ENCODE measurements around the gene C16orf92. TPM values are rescaled to one million over a fixed set of nuclear protein-coding genes. Genes with fewer than 3 reads are reported as not detected.
A peak's percentile ranks its signal among the peaks of the same experiment; 100 is the strongest.

The C16orf92 gene
- total RNA-seq, 1 donor from 2014 or later, result not detected

GRCh38 chr16:30065943-30066760 is 43.2 kb downstream of the C16orf92 start:
- Mint-ChIP-seq H3K4me3 (peak overlapping the region; percentile 99), H3K36me3 (ENCODE audit: low read depth) (peaks cover 39% of the 10 kb centered on the region), H3K4me1 (ENCODE audit: low read depth) (peaks cover 27% of the 10 kb centered on the region), H3K9me3 (no peaks in the 10 kb centered on the region), H3K27ac (peak overlapping the region; percentile 79), H3K27me3 (ENCODE audit: insufficient read depth) (peaks cover 1% of the 10 kb centered on the region)
- intact Hi-C loops (cut with micrococcal nuclease), result loop anchor here (1.0 to 5.0 kb wide), 13 partner anchors 9 to 593 kb away; partner anchors contain the start of genes ASPHD1, CDIPT, DCTPP1 and FBRS
- peak; percentile 28 for DNase-seq (ENCODE audit: low spot score)

- Mint-ChIP-seq H3K36me3 (ENCODE audit: low read depth) (peaks cover 44% of the 10 kb centered on the region), H3K4me3 (peak overlapping the region; percentile 99), H3K4me1 (ENCODE audit: low read depth) (peaks cover 29% of the 10 kb centered on the region), H3K27me3 (ENCODE audit: insufficient read depth) (peaks cover 1% of the 10 kb centered on the region), H3K27ac (peak overlapping the region; percentile 79), H3K9me3 (no peaks in the 10 kb centered on the region)
- no peak for DNase-seq (ENCODE audit: low spot score)
- intact Hi-C loops (cut with micrococcal nuclease), result loop anchor here (5.0 kb wide), 1 partner anchor 260 kb away; the partner anchor contains the start of gene MAZ
Observed at GRCh38 chr16:30066761-30067583, 44.0 kb downstream of the C16orf92 start.

- Mint-ChIP-seq H3K36me3 (ENCODE audit: low read depth) (peaks cover 47% of the 10 kb centered on the region), H3K27ac (peak overlapping the region; percentile 79), H3K4me3 (peak overlapping the region; percentile 99), H3K9me3 (no peaks in the 10 kb centered on the region), H3K27me3 (ENCODE audit: insufficient read depth) (no peaks in the 10 kb centered on the region), H3K4me1 (ENCODE audit: low read depth) (peaks cover 32% of the 10 kb centered on the region)
- DNase-seq (ENCODE audit: low spot score), result no peak
- intact Hi-C loops (cut with micrococcal nuclease), result loop anchor here (5.0 kb wide), 1 partner anchor 260 kb away; the partner anchor contains the start of gene MAZ
Observed at GRCh38 chr16:30067584-30067916, 44.6 kb downstream of the C16orf92 start.

- no peaks in the 10 kb centered on the region for H3K27me3 Mint-ChIP-seq (ENCODE audit: insufficient read depth)
- H3K27ac Mint-ChIP-seq, result peak overlapping the region; percentile 79
- peak overlapping the region; percentile 72 for H3K4me3 Mint-ChIP-seq
- no peaks in the 10 kb centered on the region for H3K9me3 Mint-ChIP-seq
- intact Hi-C loops (cut with micrococcal nuclease), result loop anchor here (5.0 kb wide), 1 partner anchor 261 kb away; the partner anchor contains the start of gene MAZ
- DNase-seq (ENCODE audit: low spot score), result no peak
- peaks cover 32% of the 10 kb centered on the region for H3K4me1 Mint-ChIP-seq (ENCODE audit: low read depth)
- peaks cover 47% of the 10 kb centered on the region for H3K36me3 Mint-ChIP-seq (ENCODE audit: low read depth)
Observed at GRCh38 chr16:30068333-30068732, 45.3 kb downstream of the C16orf92 start.

GRCh38 chr16:30068750-30069610 is 46.0 kb downstream of the C16orf92 start:
- H3K4me1 Mint-ChIP-seq (ENCODE audit: low read depth), result peaks cover 32% of the 10 kb centered on the region
- intact Hi-C loops (cut with micrococcal nuclease), result loop anchor here (5.0 kb wide), 1 partner anchor 262 kb away; the partner anchor contains the start of gene MAZ
- peak overlapping the region; percentile 72 for H3K4me3 Mint-ChIP-seq
- DNase-seq (ENCODE audit: low spot score), result peak; percentile 36
- H3K27ac Mint-ChIP-seq, result peak overlapping the region; percentile 79
- no peaks in the 10 kb centered on the region for H3K9me3 Mint-ChIP-seq
- H3K36me3 Mint-ChIP-seq (ENCODE audit: low read depth), result peaks cover 47% of the 10 kb centered on the region
- H3K27me3 Mint-ChIP-seq (ENCODE audit: insufficient read depth), result no peaks in the 10 kb centered on the region

- intact Hi-C loops (cut with micrococcal nuclease), result loop anchor here (5.0 kb wide), 1 partner anchor 263 kb away; the partner anchor contains the start of gene MAZ
- H3K27ac Mint-ChIP-seq, result peak overlapping the region; percentile 47
- no peak for DNase-seq (ENCODE audit: low spot score)
- H3K4me3 Mint-ChIP-seq, result no peak overlapping the region
- H3K4me1 Mint-ChIP-seq (ENCODE audit: low read depth), result peaks cover 36% of the 10 kb centered on the region
- peaks cover 45% of the 10 kb centered on the region for H3K36me3 Mint-ChIP-seq (ENCODE audit: low read depth)
- H3K9me3 Mint-ChIP-seq, result no peaks in the 10 kb centered on the region
- H3K27me3 Mint-ChIP-seq (ENCODE audit: insufficient read depth), result no peaks in the 10 kb centered on the region
Observed at GRCh38 chr16:30069611-30070462, 46.8 kb downstream of the C16orf92 start.

GRCh38 chr16:30070490-30070889 is 47.5 kb downstream of the C16orf92 start:
- H3K9me3 Mint-ChIP-seq, result no peaks in the 10 kb centered on the region
- H3K4me3 Mint-ChIP-seq, result no peak overlapping the region
- no peaks in the 10 kb centered on the region for H3K27me3 Mint-ChIP-seq (ENCODE audit: insufficient read depth)
- no peak for DNase-seq (ENCODE audit: low spot score)
- H3K27ac Mint-ChIP-seq, result no peak overlapping the region
- peaks cover 39% of the 10 kb centered on the region for H3K4me1 Mint-ChIP-seq (ENCODE audit: low read depth)
- H3K36me3 Mint-ChIP-seq (ENCODE audit: low read depth), result peaks cover 45% of the 10 kb centered on the region
- intact Hi-C loops (cut with micrococcal nuclease), result no loop called here

Other genes starting within 250 kb of the C16orf92 start
- gene ZG16, start 244.9 kb upstream of the C16orf92 start, total RNA-seq, result not detected in 2 replicates
- 134 and 140 TPM in 2 replicates for gene KIF22, start 232.4 kb upstream of the C16orf92 start, total RNA-seq
- 365 and 380 TPM in 2 replicates for gene MAZ, start 216.7 kb upstream of the C16orf92 start, total RNA-seq
- 1.0 and 1.3 TPM in 2 replicates for gene PRRT2, start 211.0 kb upstream of the C16orf92 start, total RNA-seq
- 29.2 and 30.8 TPM in 2 replicates for gene PAGR1, start 207.0 kb upstream of the C16orf92 start, total RNA-seq
- gene MVP, start 202.7 kb upstream of the C16orf92 start, total RNA-seq, result 117 and 124 TPM in 2 replicates
- 83.7 and 85.5 TPM in 2 replicates for gene CDIPT, start 160.0 kb upstream of the C16orf92 start, total RNA-seq
- 0.16 and 0.32 TPM in 2 replicates for gene SEZ6L2, start 123.6 kb upstream of the C16orf92 start, total RNA-seq
- gene ASPHD1, start 122.7 kb upstream of the C16orf92 start, total RNA-seq, result 4.2 and 4.7 TPM in 2 replicates
- gene KCTD13, start 97.0 kb upstream of the C16orf92 start, total RNA-seq, result 53.7 and 58.2 TPM in 2 replicates
- 41.5 and 43.7 TPM in 2 replicates for gene TMEM219, start 61.1 kb upstream of the C16orf92 start, total RNA-seq
- 38.5 and 39.7 TPM in 2 replicates for gene TAOK2, start 49.3 kb upstream of the C16orf92 start, total RNA-seq
- 48.8 and 50.1 TPM in 2 replicates for gene HIRIP3, start 27.6 kb upstream of the C16orf92 start, total RNA-seq
- 128 and 137 TPM in 2 replicates for gene INO80E, start 27.0 kb upstream of the C16orf92 start, total RNA-seq
- gene DOC2A, start 12.2 kb upstream of the C16orf92 start, total RNA-seq, result 2.0 and 2.3 TPM in 2 replicates
- gene TLCD3B, start 8.1 kb downstream of the C16orf92 start, total RNA-seq, result 1.6 and 1.9 TPM in 2 replicates
- gene ALDOA, start 42.6 kb downstream of the C16orf92 start, total RNA-seq, result 1,715 and 1,718 TPM in 2 replicates
- gene PPP4C, start 52.8 kb downstream of the C16orf92 start, total RNA-seq, result 133 and 147 TPM in 2 replicates
- gene TBX6, start 68.7 kb downstream of the C16orf92 start, total RNA-seq, result 1.6 and 1.8 TPM in 2 replicates
- gene YPEL3, start 73.0 kb downstream of the C16orf92 start, total RNA-seq, result 14.5 and 15.1 TPM in 2 replicates
- gene GDPD3, start 90.3 kb downstream of the C16orf92 start, total RNA-seq, result 4.3 and 6.3 TPM in 2 replicates
- 53.7 and 58.3 TPM in 2 replicates for gene MAPK3, start 100.0 kb downstream of the C16orf92 start, total RNA-seq
- gene CORO1A, start 160.4 kb downstream of the C16orf92 start, total RNA-seq, result 816 and 819 TPM in 2 replicates
- 312 and 329 TPM in 2 replicates for gene BOLA2B, start 170.5 kb downstream of the C16orf92 start, total RNA-seq
- gene SLX1A, start 170.7 kb downstream of the C16orf92 start, total RNA-seq, result 63.2 and 66.4 TPM in 2 replicates
- 18.9 and 20.4 TPM in 2 replicates for gene SULT1A3, start 176.1 kb downstream of the C16orf92 start, total RNA-seq
- 11.0 and 20.0 TPM in 2 replicates for gene NPIPB13, start 225.3 kb downstream of the C16orf92 start, total RNA-seq